Mesothelial cell of epicardium (in vitro differentiated cells): ENCODE results near the gene CYB5D1. TPM values are rescaled to one million over a fixed set of nuclear protein-coding genes. Genes with fewer than 3 reads are reported as not detected.

Experiments
- DNase-seq, 2 experiments: peaks; one replicate each; pipeline ENCODE4 v3.0.0; 2021; ENCODE audit warnings: low spot score in 2 of 2; ENCODE audit not compliant: unreplicated experiment in 2 of 2
- H3K27ac Mint-ChIP-seq: 2 replicates; pipeline ENCODE4 v1.8.0; 2021; ENCODE audit warnings: mixed read lengths
- H3K27me3 Mint-ChIP-seq: 2 replicates; pipeline ENCODE4 v1.8.0; 2021; ENCODE audit warnings: low read depth, mixed read lengths
- H3K36me3 Mint-ChIP-seq: 2 replicates; pipeline ENCODE4 v1.8.0; 2021; ENCODE audit warnings: mixed read lengths
- H3K4me1 Mint-ChIP-seq: 2 replicates; pipeline ENCODE4 v1.8.0; 2021; ENCODE audit warnings: mixed read lengths
- H3K4me3 Mint-ChIP-seq: 2 replicates; pipeline ENCODE4 v1.8.0; 2021; ENCODE audit warnings: mild to moderate bottlenecking, moderate library complexity, mixed read lengths
- H3K9me3 Mint-ChIP-seq: 2 replicates; pipeline ENCODE4 v1.8.0; 2021; ENCODE audit warnings: mixed read lengths
- total RNA-seq: library from RNA; stranded (reverse); gene quantifications from 3 replicates; pipeline ENCODE4 v1.2.1, GENCODE V29; 2021
- TF ChIP-seq, protein P1 (sequence below): fragments of 200-600 bp; sonication (generic); IDR thresholded peaks from one replicate; pipeline ENCODE4 v1.5.0; 2021; ENCODE audit warnings: antibody characterized with exemption; ENCODE audit not compliant: unreplicated experiment

Gene CYB5D1
- total RNA-seq, 1 donor from 2014 or later: 13.0 TPM

DNA sequence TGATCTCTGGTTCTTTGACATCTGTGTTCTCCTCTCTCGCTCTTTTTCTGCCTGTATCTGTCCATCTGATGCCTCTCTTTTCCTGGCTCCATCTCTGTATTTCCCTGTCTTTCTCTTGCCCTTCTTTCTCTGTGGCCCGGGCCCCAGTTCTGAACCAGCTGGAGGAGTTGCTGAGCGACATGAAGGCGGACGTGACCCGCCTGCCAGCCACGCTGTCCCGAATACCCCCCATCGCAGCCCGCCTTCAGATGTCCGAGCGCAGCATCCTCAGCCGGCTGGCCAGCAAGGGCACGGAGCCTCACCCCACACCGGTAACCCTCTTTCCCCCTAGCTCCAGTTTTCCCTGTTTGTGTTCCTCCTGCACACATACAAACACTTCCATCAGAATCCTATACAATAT, 52.5 kb downstream of the CYB5D1 start:
- H3K4me3 Mint-ChIP-seq: no peak overlapping the region
- no peaks in the 10 kb centered on the region for H3K27me3 Mint-ChIP-seq
- H3K9me3 Mint-ChIP-seq: no peaks in the 10 kb centered on the region
- peaks cover 17% of the 10 kb centered on the region for H3K4me1 Mint-ChIP-seq
- H3K36me3 Mint-ChIP-seq: peaks cover 54% of the 10 kb centered on the region
- TF ChIP-seq, protein P1, sequence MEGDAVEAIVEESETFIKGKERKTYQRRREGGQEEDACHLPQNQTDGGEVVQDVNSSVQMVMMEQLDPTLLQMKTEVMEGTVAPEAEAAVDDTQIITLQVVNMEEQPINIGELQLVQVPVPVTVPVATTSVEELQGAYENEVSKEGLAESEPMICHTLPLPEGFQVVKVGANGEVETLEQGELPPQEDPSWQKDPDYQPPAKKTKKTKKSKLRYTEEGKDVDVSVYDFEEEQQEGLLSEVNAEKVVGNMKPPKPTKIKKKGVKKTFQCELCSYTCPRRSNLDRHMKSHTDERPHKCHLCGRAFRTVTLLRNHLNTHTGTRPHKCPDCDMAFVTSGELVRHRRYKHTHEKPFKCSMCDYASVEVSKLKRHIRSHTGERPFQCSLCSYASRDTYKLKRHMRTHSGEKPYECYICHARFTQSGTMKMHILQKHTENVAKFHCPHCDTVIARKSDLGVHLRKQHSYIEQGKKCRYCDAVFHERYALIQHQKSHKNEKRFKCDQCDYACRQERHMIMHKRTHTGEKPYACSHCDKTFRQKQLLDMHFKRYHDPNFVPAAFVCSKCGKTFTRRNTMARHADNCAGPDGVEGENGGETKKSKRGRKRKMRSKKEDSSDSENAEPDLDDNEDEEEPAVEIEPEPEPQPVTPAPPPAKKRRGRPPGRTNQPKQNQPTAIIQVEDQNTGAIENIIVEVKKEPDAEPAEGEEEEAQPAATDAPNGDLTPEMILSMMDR: no peak
- H3K27ac Mint-ChIP-seq: no peak overlapping the region
- no peak for DNase-seq

- TF ChIP-seq, protein P1: no peak
- Mint-ChIP-seq H3K27ac (peak overlapping the region; percentile 4), H3K4me3 (no peak overlapping the region), H3K27me3 (no peaks in the 10 kb centered on the region), H3K4me1 (peaks cover 21% of the 10 kb centered on the region), H3K9me3 (no peaks in the 10 kb centered on the region), H3K36me3 (peaks cover 51% of the 10 kb centered on the region)
- DNase-seq: no peak
Measured at GRCh38 chr17:7910711-7911110, 52.9 kb downstream of the CYB5D1 start.

- DNase-seq: no peak
- H3K36me3 Mint-ChIP-seq: peaks cover 48% of the 10 kb centered on the region
- no peaks in the 10 kb centered on the region for H3K27me3 Mint-ChIP-seq
- no peak overlapping the region for H3K4me3 Mint-ChIP-seq
- TF ChIP-seq, protein P1: no peak
- H3K4me1 Mint-ChIP-seq: peaks cover 21% of the 10 kb centered on the region
- no peak overlapping the region for H3K27ac Mint-ChIP-seq
- no peaks in the 10 kb centered on the region for H3K9me3 Mint-ChIP-seq
Measured at GRCh38 chr17:7911116-7911515, 53.3 kb downstream of the CYB5D1 start.

Other genes with a start within 250 kb of the CYB5D1 start
- 43.2 to 44.5 TPM (median 43.4 TPM) in 3 replicates for gene FXR2, start 243.1 kb upstream of the CYB5D1 start, total RNA-seq
- gene SAT2, start 230.2 kb upstream of the CYB5D1 start, total RNA-seq: 80.6 to 95.0 TPM (median 87.7 TPM) in 3 replicates
- gene SHBG, start 227.9 kb upstream of the CYB5D1 start, total RNA-seq: 0.60 to 0.84 TPM (median 0.82 TPM) in 3 replicates
- 9.6 to 10.5 TPM (median 10.2 TPM) in 3 replicates for gene ATP1B2, start 207.1 kb upstream of the CYB5D1 start, total RNA-seq
- gene TP53, start 170.5 kb upstream of the CYB5D1 start, total RNA-seq: 98.8 to 105 TPM (median 101 TPM) in 3 replicates
- gene WRAP53, start 169.5 kb upstream of the CYB5D1 start, total RNA-seq: 12.3 to 13.6 TPM (median 13.1 TPM) in 3 replicates
- gene EFNB3, start 152.8 kb upstream of the CYB5D1 start, total RNA-seq: 27.3 to 28.2 TPM (median 28.1 TPM) in 3 replicates
- 0.18 to 0.64 TPM (median 0.25 TPM) in 3 replicates for gene DNAH2, start 140.3 kb upstream of the CYB5D1 start, total RNA-seq
- gene KDM6B, start 23.8 kb upstream of the CYB5D1 start, total RNA-seq: 88.4 to 96.3 TPM (median 94.4 TPM) in 3 replicates
- gene TMEM88, start 2.9 kb upstream of the CYB5D1 start, total RNA-seq: 12.3 to 15.4 TPM (median 15.2 TPM) in 3 replicates
- gene NAA38, start 444 bp upstream of the CYB5D1 start, total RNA-seq: 63.9 to 67.2 TPM (median 66.4 TPM) in 3 replicates
- 333 to 339 TPM (median 337 TPM) in 3 replicates for gene CHD3, start 30.8 kb downstream of the CYB5D1 start, total RNA-seq
- 3.0 to 3.4 TPM (median 3.1 TPM) in 3 replicates for gene RNF227, start 58.3 kb downstream of the CYB5D1 start, total RNA-seq
- 18.4 to 18.8 TPM (median 18.5 TPM) in 3 replicates for gene KCNAB3, start 71.9 kb downstream of the CYB5D1 start, total RNA-seq
- gene TRAPPC1, start 73.9 kb downstream of the CYB5D1 start, total RNA-seq: 98.7 to 119 TPM (median 111 TPM) in 3 replicates
- 49.4 to 51.5 TPM (median 50.0 TPM) in 3 replicates for gene CNTROB, start 74.2 kb downstream of the CYB5D1 start, total RNA-seq
- 0.34 to 0.75 TPM (median 0.69 TPM) in 3 replicates for gene GUCY2D, start 144.6 kb downstream of the CYB5D1 start, total RNA-seq
- 0.09 TPM in 1 of 3 replicates, not detected in the others for gene ALOX15B, start 181.1 kb downstream of the CYB5D1 start, total RNA-seq
- gene ALOX12B, start 229.7 kb downstream of the CYB5D1 start, total RNA-seq: 0.70 TPM in 1 of 3 replicates, not detected in the others